Measurements from ENCODE around the gene NAA10. TPM values are rescaled to one million over a fixed set of nuclear protein-coding genes. Genes with fewer than 3 reads are reported as not detected.

Gene NAA10
- total and polyA plus RNA-seq, 3 donors from 2014 or later = 33.9 to 52.8 (median 46.7) TPM

- 77% methylated on average over 6 of the region's 6 CpGs for WGBS, 2 donors
- H3K36me3 ChIP-seq (ENCODE audit: low read depth, missing control alignments) = no peaks in the 10 kb centered on the region
- TF ChIP-seq POLR2A (IDR thresholded peaks at IDR 0.05) (no peak), CTCF (IDR thresholded peaks at IDR 0.05) (no peak)
- intact Hi-C loops (cut with DNase I; ENCODE audit: low total_unique reads) = no loop called here
- no peak overlapping the region for H3K4me3 ChIP-seq
- no peak for DNase-seq
- no peaks in the 10 kb centered on the region for H3K4me1 ChIP-seq
- H3K27me3 ChIP-seq = no peaks in the 10 kb centered on the region
- H3K9me3 ChIP-seq = no peaks in the 10 kb centered on the region
- H3K27ac ChIP-seq = no peak overlapping the region
Observed at GRCh38 chrX:153888344-153888743, 46.5 kb downstream of the NAA10 start.

- H3K4me3 ChIP-seq = no peak overlapping the region
- H3K27me3 ChIP-seq = no peaks in the 10 kb centered on the region
- WGBS, 2 donors = 76 to 80% methylated on average over 4 to 8 of the region's 8 CpGs
- intact Hi-C loops (cut with DNase I; ENCODE audit: low total_unique reads) = no loop called here
- no peaks in the 10 kb centered on the region for H3K4me1 ChIP-seq
- no peaks in the 10 kb centered on the region for H3K36me3 ChIP-seq (ENCODE audit: low read depth, missing control alignments)
- H3K27ac ChIP-seq = no peak overlapping the region
- DNase-seq = no peak
- TF ChIP-seq POLR2A (IDR thresholded peaks at IDR 0.05) (no peak), CTCF (IDR thresholded peaks at IDR 0.05) (no peak)
- no peaks in the 10 kb centered on the region for H3K9me3 ChIP-seq
Observed at GRCh38 chrX:153887385-153887784, 47.5 kb downstream of the NAA10 start.

- Histone ChIP-seq H3K4me3 (no peak overlapping the region), H3K27ac (no peak overlapping the region), H3K4me1 (no peaks in the 10 kb centered on the region), H3K27me3 (no peaks in the 10 kb centered on the region), H3K9me3 (no peaks in the 10 kb centered on the region), H3K36me3 (ENCODE audit: low read depth, missing control alignments) (no peaks in the 10 kb centered on the region)
- no peak for DNase-seq
- 2 to 18% methylated on average over 4 to 5 of the region's 13 CpGs for WGBS, 2 donors
- TF ChIP-seq POLR2A (IDR thresholded peaks at IDR 0.05) (no peak), CTCF (IDR thresholded peaks at IDR 0.05) (no peak)
- intact Hi-C loops (cut with DNase I; ENCODE audit: low total_unique reads) = no loop called here
Observed at GRCh38 chrX:153886915-153887314, 47.9 kb downstream of the NAA10 start.

GRCh38 chrX:153885968-153886903 is 48.6 kb downstream of the NAA10 start, which contains the start of gene L1CAM:
TSS of gene L1CAM (minus strand) at chrX:153886173. CDS start at chrX:153875836, 10,337 bp downstream.
- no peaks in the 10 kb centered on the region for H3K9me3 ChIP-seq
- H3K4me3 ChIP-seq = no peak within 1 kb of the TSS
- intact Hi-C loops (cut with DNase I; ENCODE audit: low total_unique reads) = no loop called here
- no peaks in the 10 kb centered on the region for H3K4me1 ChIP-seq
- no peak within 1 kb of the TSS for H3K27ac ChIP-seq
- 3 to 20% methylated on average over 3 to 18 of the region's 94 CpGs for WGBS, 2 donors
- no peaks in the 10 kb centered on the region for H3K27me3 ChIP-seq
- H3K36me3 ChIP-seq (ENCODE audit: low read depth, missing control alignments) = no peaks in the 10 kb centered on the region
- DNase-seq = no peak
- TF ChIP-seq CTCF (IDR thresholded peaks at IDR 0.05) (no peak), POLR2A (IDR thresholded peaks at IDR 0.05) (no peak)
